Vagina (tissue), 2 donors: ENCODE results near the gene STK40.

ENCODE experiments used
- POLR2A ChIP-seq, 2 donors: fragments of 450-650 bp; IDR thresholded peaks; one replicate each; pipeline ENCODE4 v1.6.1; 2017; ENCODE audit warnings: antibody characterized with exemption in 2 of 2, mild to moderate bottlenecking in 2 of 2, moderate library complexity in 2 of 2
- POLR2AphosphoS5 ChIP-seq, 2 donors: sonication (generic); formaldehyde crosslinking; IDR thresholded peaks; one replicate each; pipeline ENCODE4 v1.9.0; 2017; ENCODE audit warnings: antibody characterized with exemption in 2 of 2, mild to moderate bottlenecking in 2 of 2, low read depth in 1 of 2; ENCODE audit not compliant: insufficient read depth in 1 of 2
- TF ChIP-seq, protein P1 (sequence below), 3 experiments: fragments of 450-650 bp in 2 of 3; fragments of 200-600 bp in 1 of 3; sonication (generic) in 1 of 3; IDR thresholded peaks; one replicate each; pipeline ENCODE4 v1.5.1; 2017 to 2019; ENCODE audit warnings: antibody characterized with exemption in 3 of 3, mild to moderate bottlenecking in 2 of 3, moderate library complexity in 2 of 3

DNA sequence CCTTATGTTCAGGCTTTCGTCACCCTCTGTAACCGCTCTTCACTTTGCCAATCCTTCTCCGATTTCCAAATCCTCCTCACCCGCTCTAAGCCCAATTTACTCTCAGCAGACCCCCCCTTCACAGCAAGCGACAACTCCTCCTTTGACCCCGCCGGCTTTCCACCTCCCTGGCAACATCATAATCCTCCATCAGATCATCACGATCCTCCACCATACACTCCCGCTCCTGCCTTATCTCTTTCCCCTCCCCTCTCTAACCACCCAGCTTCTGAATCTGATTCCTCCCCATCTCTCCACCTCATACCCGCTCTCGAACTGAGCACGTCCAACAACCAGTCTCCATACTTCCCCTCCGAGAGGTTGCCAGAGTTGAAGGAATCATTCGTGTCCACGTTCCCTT is 54.8 kb downstream of the STK40 start:
- TF ChIP-seq, protein P1, sequence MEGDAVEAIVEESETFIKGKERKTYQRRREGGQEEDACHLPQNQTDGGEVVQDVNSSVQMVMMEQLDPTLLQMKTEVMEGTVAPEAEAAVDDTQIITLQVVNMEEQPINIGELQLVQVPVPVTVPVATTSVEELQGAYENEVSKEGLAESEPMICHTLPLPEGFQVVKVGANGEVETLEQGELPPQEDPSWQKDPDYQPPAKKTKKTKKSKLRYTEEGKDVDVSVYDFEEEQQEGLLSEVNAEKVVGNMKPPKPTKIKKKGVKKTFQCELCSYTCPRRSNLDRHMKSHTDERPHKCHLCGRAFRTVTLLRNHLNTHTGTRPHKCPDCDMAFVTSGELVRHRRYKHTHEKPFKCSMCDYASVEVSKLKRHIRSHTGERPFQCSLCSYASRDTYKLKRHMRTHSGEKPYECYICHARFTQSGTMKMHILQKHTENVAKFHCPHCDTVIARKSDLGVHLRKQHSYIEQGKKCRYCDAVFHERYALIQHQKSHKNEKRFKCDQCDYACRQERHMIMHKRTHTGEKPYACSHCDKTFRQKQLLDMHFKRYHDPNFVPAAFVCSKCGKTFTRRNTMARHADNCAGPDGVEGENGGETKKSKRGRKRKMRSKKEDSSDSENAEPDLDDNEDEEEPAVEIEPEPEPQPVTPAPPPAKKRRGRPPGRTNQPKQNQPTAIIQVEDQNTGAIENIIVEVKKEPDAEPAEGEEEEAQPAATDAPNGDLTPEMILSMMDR (IDR thresholded peaks at IDR 0.05), result no peak
- TF ChIP-seq POLR2AphosphoS5 (IDR thresholded peaks at IDR 0.05; ENCODE audit: insufficient read depth in 1 of 2, low read depth in 1 of 2) (no peak), POLR2A (IDR thresholded peaks at IDR 0.05) (no peak)
